IMR-90 (cell line): ENCODE results near the gene EFEMP1. TPM values are rescaled to one million over a fixed set of nuclear protein-coding genes. Genes with fewer than 3 reads are reported as not detected.

ENCODE experiments used
- ATAC-seq: fragments of 200-7000 bp; cut with Tn5 transposase; 2 replicates; pipeline ENCODE4 v1.9.1; 2020; ENCODE audit warnings: low read depth, mild to moderate bottlenecking, moderate library complexity
- BruUV-seq: library from RNA; stranded (reverse); fragments of 400-500 nt; replicated peaks from 2 replicates; lab custom pipeline; 2021; lab: Mats Ljungman, UMichigan
- CTCF ChIA-PET: fragments of 300-600 bp; formaldehyde crosslinking; extraction: SDS; loops from one replicate; lab custom pipeline; 2021; ENCODE audit warnings: antibody characterized with exemption; lab: Yijun Ruan, JAX
- POLR2A ChIA-PET: fragments of 300-600 bp; sonication (Branson Sonifier 250); formaldehyde crosslinking; loops from one replicate; lab custom pipeline; 2022; ENCODE audit warnings: antibody characterized with exemption; ENCODE audit not compliant: unreplicated experiment; lab: Charles Lee
- DNase-seq: peaks from one replicate; pipeline ENCODE4 v3.0.0; 2013
- H2AFZ ChIP-seq: replicated peaks from 2 replicates; pipeline ENCODE3; 2013; ENCODE audit warnings: low read length, mild to moderate bottlenecking; ENCODE audit not compliant: poor library complexity
- H2AK5ac ChIP-seq: 2 replicates; pipeline ENCODE4 v1.6.1; 2013; ENCODE audit warnings: low read depth, low read length, inconsistent platforms
- H2AK9ac ChIP-seq: replicated peaks from 2 replicates; pipeline ENCODE3; 2013; ENCODE audit warnings: mild to moderate bottlenecking, low read depth, low read length, moderate library complexity; ENCODE audit not compliant: poor library complexity
- H2BK120ac ChIP-seq: 2 replicates; pipeline ENCODE4 v1.6.1; 2013; ENCODE audit warnings: low read depth, low read length, inconsistent platforms
- H2BK15ac ChIP-seq: 3 replicates; pipeline ENCODE4 v1.6.1; 2013; ENCODE audit warnings: low read depth, low read length, inconsistent platforms
- H2BK20ac ChIP-seq: 2 replicates; pipeline ENCODE4 v1.6.1; 2013; ENCODE audit warnings: low read depth, mild to moderate bottlenecking, inconsistent platforms, low read length, moderate library complexity
- H2BK5ac ChIP-seq: 2 replicates; pipeline ENCODE4 v1.6.1; 2013; ENCODE audit warnings: mild to moderate bottlenecking, low read depth, low read length, inconsistent platforms; ENCODE audit not compliant: poor library complexity, severe bottlenecking
- H3K14ac ChIP-seq: replicated peaks from 2 replicates; pipeline ENCODE4 v1.6.1; 2013; ENCODE audit warnings: low read depth, low read length, inconsistent platforms
- H3K18ac ChIP-seq: 2 replicates; pipeline ENCODE4 v1.6.1; 2013; ENCODE audit warnings: low read depth, low read length, control low read depth
- H3K23ac ChIP-seq: 2 replicates; pipeline ENCODE4 v1.6.1; 2013; ENCODE audit warnings: low read depth, low read length, inconsistent platforms
- H3K27ac ChIP-seq: 2 replicates; pipeline ENCODE4 v1.5.1; 2013; ENCODE audit warnings: mild to moderate bottlenecking, control low read depth, low read length; ENCODE audit not compliant: insufficient read depth
- H3K27me3 ChIP-seq: 2 replicates; pipeline ENCODE4 v1.6.1; 2013; ENCODE audit warnings: low read length; ENCODE audit not compliant: control insufficient read depth, insufficient read depth
- H3K36me3 ChIP-seq: 2 replicates; pipeline ENCODE4 v1.6.1; 2013; ENCODE audit warnings: low read length, mixed read lengths; ENCODE audit not compliant: control insufficient read depth, insufficient read depth
- H3K4ac ChIP-seq: 2 replicates; pipeline ENCODE4 v1.6.1; 2013; ENCODE audit warnings: low read depth, low read length, inconsistent platforms
- H3K4me1 ChIP-seq: 2 replicates; pipeline ENCODE4 v1.6.1; 2013; ENCODE audit warnings: low read length, mixed read lengths; ENCODE audit not compliant: control insufficient read depth, insufficient read depth
- H3K4me2 ChIP-seq: 2 replicates; pipeline ENCODE4 v1.6.1; 2013; ENCODE audit warnings: low read depth, mild to moderate bottlenecking, control low read depth, low read length, moderate library complexity
- H3K4me3 ChIP-seq: 2 replicates; pipeline ENCODE4 v1.5.1; 2013; ENCODE audit warnings: low read depth, mild to moderate bottlenecking, control low read depth, low read length, moderate library complexity; ENCODE audit not compliant: insufficient read depth
- H3K56ac ChIP-seq: 2 replicates; pipeline ENCODE4 v1.6.1; 2013; ENCODE audit warnings: low read length, inconsistent platforms; ENCODE audit not compliant: insufficient read depth; ENCODE audit errors: extremely low read depth
- H3K79me1 ChIP-seq, 2 experiments: 2 replicates each; pipeline ENCODE4 v1.6.1; 2013; ENCODE audit warnings: low read length in 2 of 2, inconsistent platforms in 1 of 2, low read depth in 1 of 2
- H3K9ac ChIP-seq: 2 replicates; pipeline ENCODE4 v1.6.1; 2013; ENCODE audit warnings: low read depth, low read length, control low read depth
- H3K9me1 ChIP-seq: 2 replicates; pipeline ENCODE4 v1.6.1; 2013; ENCODE audit warnings: low read length, inconsistent platforms; ENCODE audit not compliant: insufficient read depth
- H3K9me3 ChIP-seq: 2 replicates; pipeline ENCODE4 v1.6.1; 2013; ENCODE audit warnings: low read length; ENCODE audit not compliant: control insufficient read depth, insufficient read depth
- H4K20me1 ChIP-seq: 2 replicates; pipeline ENCODE4 v1.6.1; 2013; ENCODE audit warnings: low read length, inconsistent platforms; ENCODE audit not compliant: insufficient read depth
- H4K5ac ChIP-seq: 2 replicates; pipeline ENCODE4 v1.6.1; 2013; ENCODE audit warnings: mild to moderate bottlenecking, low read depth, low read length, control low read depth
- H4K8ac ChIP-seq, 2 experiments: 2 replicates each; pipeline ENCODE4 v1.6.1; 2013; ENCODE audit warnings: low read depth in 2 of 2, low read length in 2 of 2, control low read depth in 1 of 2, inconsistent platforms in 1 of 2
- H4K91ac ChIP-seq: 2 replicates; pipeline ENCODE4 v1.6.1; 2013; ENCODE audit warnings: low read depth, low read length, inconsistent platforms; ENCODE audit not compliant: insufficient read depth
- BHLHE40 ChIP-seq: fragments of 150-350 bp; IDR thresholded peaks from 2 replicates; pipeline ENCODE4 v1.6.1; 2016; ENCODE audit warnings: mild to moderate bottlenecking, low read depth, low read length
- FOS ChIP-seq: fragments of 150-350 bp; IDR thresholded peaks from 2 replicates; pipeline ENCODE4 v1.6.1; 2016; ENCODE audit warnings: low read depth, low read length
- MXI1 ChIP-seq: IDR thresholded peaks from 2 replicates; pipeline ENCODE4 v1.6.1; 2012; ENCODE audit warnings: low read depth, mild to moderate bottlenecking, low read length, moderate library complexity, borderline replicate concordance
- POLR2A ChIP-seq: IDR thresholded peaks from 2 replicates; pipeline ENCODE4 v1.6.1; 2012; ENCODE audit warnings: mild to moderate bottlenecking, low read depth, low read length
- RAD21 ChIP-seq: IDR thresholded peaks from 2 replicates; pipeline ENCODE4 v1.6.1; 2012; ENCODE audit warnings: low read length, improper control_type of control experiment
- RFX5 ChIP-seq: IDR thresholded peaks from 2 replicates; pipeline ENCODE4 v1.8.0; 2012; ENCODE audit warnings: low read depth, mild to moderate bottlenecking, low read length, moderate library complexity
- SMC3 ChIP-seq: fragments of 150-350 bp; IDR thresholded peaks from 2 replicates; pipeline ENCODE4 v1.6.1; 2016; ENCODE audit warnings: low read depth, mild to moderate bottlenecking, antibody characterized with exemption, low read length, moderate library complexity
- dilution Hi-C: fragments of 300-500 bp; cut with HindIII; formaldehyde crosslinking; loops from one replicate; pipeline ENCODE4 v1.14.3; 2018; ENCODE audit warnings: low sequenced_read_pairs; ENCODE audit not compliant: unreplicated experiment
- in situ Hi-C: fragments of 300-500 bp; cut with MboI; formaldehyde crosslinking; loops from 3 replicates; pipeline ENCODE4 v1.14.3; 2019; ENCODE audit warnings: low sequenced_read_pairs, inconsistent platforms, mixed read lengths
- intact Hi-C: fragments of 100-400 bp; cut with micrococcal nuclease; formaldehyde crosslinking; loops from 2 replicates; pipeline ENCODE4 v1.10.0; 2022
- polyA plus RNA-seq, 3 experiments: library from polyadenylated mRNA; depleted of rRNA; stranded (reverse); fragments of >200 nt; gene quantifications; 2 replicates each; pipeline ENCODE4 v1.2.3, GENCODE V29; 2012; ENCODE audit warnings: low replicate concordance in 1 of 3
- total RNA-seq: library from RNA; depleted of rRNA; stranded (reverse); fragments of >200 nt; gene quantifications from 2 replicates; pipeline ENCODE4 v1.2.3, GENCODE V29; 2012
- TF ChIP-seq, protein P1 (sequence below): fragments of 150-350 bp; IDR thresholded peaks from 2 replicates; pipeline ENCODE4 v1.6.1; 2016; ENCODE audit warnings: low read depth, mild to moderate bottlenecking, low read length, moderate library complexity, borderline replicate concordance

Gene EFEMP1
- total and polyA plus RNA-seq, 2 of the 4 experiments (the other 2 are of a cell fraction), result 214 to 219 TPM

GRCh38 chr2:55949211-55949610, 25.6 kb upstream of the EFEMP1 start:
- H3K9me3 ChIP-seq, result no peaks in the 10 kb centered on the region
- H4K8ac ChIP-seq, result no peak overlapping the region
- POLR2A ChIA-PET, result no interaction called here
- H4K91ac ChIP-seq, result no peak overlapping the region
- no peak overlapping the region for H3K27ac ChIP-seq
- no peak overlapping the region for H2AK5ac ChIP-seq
- ATAC-seq (no peak), DNase-seq (no peak)
- CTCF ChIA-PET, result no interaction called here
- TF ChIP-seq POLR2A (no peak), RAD21 (no peak), RFX5 (no peak), MXI1 (no peak), FOS (no peak), BHLHE40 (no peak), SMC3 (no peak)
- TF ChIP-seq, protein P1, sequence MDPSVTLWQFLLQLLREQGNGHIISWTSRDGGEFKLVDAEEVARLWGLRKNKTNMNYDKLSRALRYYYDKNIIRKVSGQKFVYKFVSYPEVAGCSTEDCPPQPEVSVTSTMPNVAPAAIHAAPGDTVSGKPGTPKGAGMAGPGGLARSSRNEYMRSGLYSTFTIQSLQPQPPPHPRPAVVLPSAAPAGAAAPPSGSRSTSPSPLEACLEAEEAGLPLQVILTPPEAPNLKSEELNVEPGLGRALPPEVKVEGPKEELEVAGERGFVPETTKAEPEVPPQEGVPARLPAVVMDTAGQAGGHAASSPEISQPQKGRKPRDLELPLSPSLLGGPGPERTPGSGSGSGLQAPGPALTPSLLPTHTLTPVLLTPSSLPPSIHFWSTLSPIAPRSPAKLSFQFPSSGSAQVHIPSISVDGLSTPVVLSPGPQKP, result no peak
- no peak overlapping the region for H3K4ac ChIP-seq
- peaks cover 2% of the 10 kb centered on the region; the same call in 1 of the 2 replicates for H3K4me1 ChIP-seq
- no peak overlapping the region for H2BK120ac ChIP-seq
- no peak overlapping the region for H3K18ac ChIP-seq
- H4K20me1 ChIP-seq, result no peaks in the 10 kb centered on the region
- H3K27me3 ChIP-seq, result peaks cover 2% of the 10 kb centered on the region; the same call in 1 of the 2 replicates
- no peaks in the 10 kb centered on the region for H3K79me1 ChIP-seq
- dilution Hi-C loops (no loop called here), intact Hi-C loops (no loop called here), in situ Hi-C loops (no loop called here)
- H3K56ac ChIP-seq, result no peak overlapping the region
- no peak overlapping the region for H3K23ac ChIP-seq
- no peak overlapping the region for H2BK20ac ChIP-seq
- no peak overlapping the region for H3K4me2 ChIP-seq
- H2BK5ac ChIP-seq, result no peak overlapping the region
- no peak overlapping the region for H3K9ac ChIP-seq
- H3K9me1 ChIP-seq, result no peaks in the 10 kb centered on the region
- H2BK15ac ChIP-seq, result no peak overlapping the region; the same call in 2 of the 3 replicates
- no TSS peak for BruUV-seq
- no peaks in the 10 kb centered on the region for H3K36me3 ChIP-seq
- no peak overlapping the region for H3K14ac ChIP-seq
- H4K5ac ChIP-seq, result no peak overlapping the region
- H3K4me3 ChIP-seq, result no peak overlapping the region
- no peak overlapping the region for H2AFZ ChIP-seq
- no peak overlapping the region for H2AK9ac ChIP-seq
